Measurements from ENCODE around the gene EXOC6B. TPM values are rescaled to one million over a fixed set of nuclear protein-coding genes. Genes with fewer than 3 reads are reported as not detected.

EXOC6B gene
- polyA plus RNA-seq, 2 of the 4 experiments (the other 2 are of a cell fraction) = 15.5 to 24.7 TPM

- TF ChIP-seq ESRRA (IDR thresholded peaks at IDR 0.05; ENCODE audit: borderline replicate concordance, low read length) (no peak), RCOR1 (IDR thresholded peaks at IDR 0.05; ENCODE audit: low read depth, low read length) (no peak), NFE2L2 (conservative IDR thresholded peaks at IDR 0.05; ENCODE audit: low read length) (peak; percentile 71), MAFK (IDR thresholded peaks at IDR 0.05; ENCODE audit: partially characterized antibody) (peak; percentile 81), CEBPB (IDR thresholded peaks at IDR 0.05) (peak; percentile 53 to 73; a peak in 3 of 4 replicates), GATA3 (IDR thresholded peaks at IDR 0.05; ENCODE audit: borderline replicate concordance) (peak; percentile 45; the same call in 1 of the 2 replicates)
- TF ChIP-seq, protein P1, sequence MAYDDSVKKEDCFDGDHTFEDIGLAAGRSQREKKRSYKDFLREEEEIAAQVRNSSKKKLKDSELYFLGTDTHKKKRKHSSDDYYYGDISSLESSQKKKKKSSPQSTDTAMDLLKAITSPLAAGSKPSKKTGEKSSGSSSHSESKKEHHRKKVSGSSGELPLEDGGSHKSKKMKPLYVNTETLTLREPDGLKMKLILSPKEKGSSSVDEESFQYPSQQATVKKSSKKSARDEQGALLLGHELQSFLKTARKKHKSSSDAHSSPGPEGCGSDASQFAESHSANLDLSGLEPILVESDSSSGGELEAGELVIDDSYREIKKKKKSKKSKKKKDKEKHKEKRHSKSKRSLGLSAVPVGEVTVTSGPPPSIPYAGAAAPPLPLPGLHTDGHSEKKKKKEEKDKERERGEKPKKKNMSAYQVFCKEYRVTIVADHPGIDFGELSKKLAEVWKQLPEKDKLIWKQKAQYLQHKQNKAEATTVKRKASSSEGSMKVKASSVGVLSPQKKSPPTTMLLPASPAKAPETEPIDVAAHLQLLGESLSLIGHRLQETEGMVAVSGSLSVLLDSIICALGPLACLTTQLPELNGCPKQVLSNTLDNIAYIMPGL (CRISPR knock-in tag; IDR thresholded peaks at IDR 0.05; ENCODE audit: borderline replicate concordance) = no peak
- TF ChIP-seq, protein P2, sequence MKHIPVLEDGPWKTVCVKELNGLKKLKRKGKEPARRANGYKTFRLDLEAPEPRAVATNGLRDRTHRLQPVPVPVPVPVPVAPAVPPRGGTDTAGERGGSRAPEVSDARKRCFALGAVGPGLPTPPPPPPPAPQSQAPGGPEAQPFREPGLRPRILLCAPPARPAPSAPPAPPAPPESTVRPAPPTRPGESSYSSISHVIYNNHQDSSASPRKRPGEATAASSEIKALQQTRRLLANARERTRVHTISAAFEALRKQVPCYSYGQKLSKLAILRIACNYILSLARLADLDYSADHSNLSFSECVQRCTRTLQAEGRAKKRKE (CRISPR knock-in tag; IDR thresholded peaks at IDR 0.05; ENCODE audit: low read depth) = no peak
These were observed 611.2 kb downstream of the EXOC6B start (continued) for GRCh38 chr2:72214429-72215143.

DNA sequence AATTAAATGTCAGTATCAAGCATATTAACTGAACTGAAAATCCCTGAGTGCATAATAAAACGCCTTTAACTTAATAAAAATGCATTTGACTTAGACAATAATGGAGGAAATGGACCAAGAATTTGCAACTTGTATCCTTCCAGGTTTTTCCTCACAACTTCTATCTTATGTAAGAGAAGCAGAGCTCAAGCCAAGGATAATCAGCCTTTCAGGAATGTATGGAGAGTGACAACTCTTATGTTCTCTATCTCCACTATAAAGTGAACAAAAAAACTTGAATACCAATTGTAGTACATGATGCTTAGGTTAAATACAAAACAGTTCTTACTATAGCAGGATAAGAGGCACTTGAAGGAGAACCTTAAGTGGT, 613.4 kb downstream of the EXOC6B start:
- no peak for ATAC-seq
- TF ChIP-seq POLR2A (IDR thresholded peaks at IDR 0.05; ENCODE audit: low read length) (no peak), GATA3 (IDR thresholded peaks at IDR 0.05; ENCODE audit: borderline replicate concordance) (no peak), CHD2 (IDR thresholded peaks at IDR 0.05; ENCODE audit: low read length, partially characterized antibody) (no peak), NPAS2 (CRISPR knock-in tag; IDR thresholded peaks at IDR 0.05; ENCODE audit: borderline replicate concordance) (no peak), MAX (IDR thresholded peaks at IDR 0.05) (no peak)
- TF ChIP-seq, protein P3, sequence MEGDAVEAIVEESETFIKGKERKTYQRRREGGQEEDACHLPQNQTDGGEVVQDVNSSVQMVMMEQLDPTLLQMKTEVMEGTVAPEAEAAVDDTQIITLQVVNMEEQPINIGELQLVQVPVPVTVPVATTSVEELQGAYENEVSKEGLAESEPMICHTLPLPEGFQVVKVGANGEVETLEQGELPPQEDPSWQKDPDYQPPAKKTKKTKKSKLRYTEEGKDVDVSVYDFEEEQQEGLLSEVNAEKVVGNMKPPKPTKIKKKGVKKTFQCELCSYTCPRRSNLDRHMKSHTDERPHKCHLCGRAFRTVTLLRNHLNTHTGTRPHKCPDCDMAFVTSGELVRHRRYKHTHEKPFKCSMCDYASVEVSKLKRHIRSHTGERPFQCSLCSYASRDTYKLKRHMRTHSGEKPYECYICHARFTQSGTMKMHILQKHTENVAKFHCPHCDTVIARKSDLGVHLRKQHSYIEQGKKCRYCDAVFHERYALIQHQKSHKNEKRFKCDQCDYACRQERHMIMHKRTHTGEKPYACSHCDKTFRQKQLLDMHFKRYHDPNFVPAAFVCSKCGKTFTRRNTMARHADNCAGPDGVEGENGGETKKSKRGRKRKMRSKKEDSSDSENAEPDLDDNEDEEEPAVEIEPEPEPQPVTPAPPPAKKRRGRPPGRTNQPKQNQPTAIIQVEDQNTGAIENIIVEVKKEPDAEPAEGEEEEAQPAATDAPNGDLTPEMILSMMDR (IDR thresholded peaks at IDR 0.05) = no peak
- WGBS (ENCODE audit: missing lambda C conversion rate) = 69% methylated on average over 1 of the region's 1 CpG
- DNase-seq (ENCODE audit: low read depth in 1 of 2, low spot score in 1 of 2) = no peak
- Histone ChIP-seq H3K9me3 (no peaks in the 10 kb centered on the region), H3K4me2 (no peak overlapping the region), H3K27ac (peak overlapping the region in 1 of 2 experiments; percentile 17; a peak in 2 of 6 replicates), H3K4me3 (no peak overlapping the region), H3K4me1 (peaks cover 42% of the 10 kb centered on the region)
- ChIA-PET POLR2A (no interaction called here), CTCF (interaction anchor here (1.5 kb wide), 1 partner anchor 62 kb away, joined by 3 read pairs; no protein-coding TSS in a partner anchor)
- no peak for FAIRE-seq

GRCh38 chr2:72211777-72212485, 613.9 kb downstream of the EXOC6B start:
- Histone ChIP-seq H3K9me3 (no peaks in the 10 kb centered on the region), H3K4me2 (no peak overlapping the region), H3K27ac (no peak overlapping the region), H3K4me3 (no peak overlapping the region), H3K4me1 (peaks cover 42% of the 10 kb centered on the region)
- ATAC-seq = no peak
- ChIA-PET POLR2A (no interaction called here), CTCF (interaction anchor here (1.5 kb wide), 1 partner anchor 62 kb away, joined by 3 read pairs; no protein-coding TSS in a partner anchor)
- WGBS (ENCODE audit: missing lambda C conversion rate) = 96% methylated on average over 2 of the region's 2 CpGs
- no peak for FAIRE-seq
- no peak for DNase-seq (ENCODE audit: low read depth in 1 of 2, low spot score in 1 of 2)
- TF ChIP-seq TFCP2L1 (CRISPR knock-in tag; IDR thresholded peaks at IDR 0.05) = no peak
- no peak for TF ChIP-seq ZFP36 (IDR thresholded peaks at IDR 0.05; ENCODE audit: borderline replicate concordance, partially characterized antibody)
- TF ChIP-seq CHD2 (IDR thresholded peaks at IDR 0.05; ENCODE audit: low read length, partially characterized antibody) = no peak
- TF ChIP-seq, protein P3 (IDR thresholded peaks at IDR 0.05) = no peak
- no peak for TF ChIP-seq HOXB13 (CRISPR knock-in tag; IDR thresholded peaks at IDR 0.05; ENCODE audit: low read depth)
- TF ChIP-seq ELK1 (IDR thresholded peaks at IDR 0.05; ENCODE audit: low read depth, low read length) = no peak
- TF ChIP-seq ZC3H11A (IDR thresholded peaks at IDR 0.05) = no peak
- no peak for TF ChIP-seq EP300 (IDR thresholded peaks at IDR 0.05)
- TF ChIP-seq, protein P4, sequence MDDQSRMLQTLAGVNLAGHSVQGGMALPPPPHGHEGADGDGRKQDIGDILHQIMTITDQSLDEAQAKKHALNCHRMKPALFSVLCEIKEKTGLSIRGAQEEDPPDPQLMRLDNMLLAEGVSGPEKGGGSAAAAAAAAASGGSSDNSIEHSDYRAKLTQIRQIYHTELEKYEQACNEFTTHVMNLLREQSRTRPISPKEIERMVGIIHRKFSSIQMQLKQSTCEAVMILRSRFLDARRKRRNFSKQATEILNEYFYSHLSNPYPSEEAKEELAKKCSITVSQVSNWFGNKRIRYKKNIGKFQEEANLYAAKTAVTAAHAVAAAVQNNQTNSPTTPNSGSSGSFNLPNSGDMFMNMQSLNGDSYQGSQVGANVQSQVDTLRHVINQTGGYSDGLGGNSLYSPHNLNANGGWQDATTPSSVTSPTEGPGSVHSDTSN (IDR thresholded peaks at IDR 0.05) = no peak
- TF ChIP-seq JUNB (IDR thresholded peaks at IDR 0.05) = no peak
- TF ChIP-seq RCOR1 (IDR thresholded peaks at IDR 0.05; ENCODE audit: low read depth, low read length) = no peak
- TF ChIP-seq SMC3 (IDR thresholded peaks at IDR 0.05) = no peak
- TF ChIP-seq ZSCAN20 (CRISPR knock-in tag; IDR thresholded peaks at IDR 0.05) = no peak
- TF ChIP-seq FOSB (CRISPR knock-in tag; IDR thresholded peaks at IDR 0.05) = no peak
- TF ChIP-seq GATA3 (IDR thresholded peaks at IDR 0.05; ENCODE audit: borderline replicate concordance) = no peak
